ENCODE results near the gene ARHGAP22.

DNA sequence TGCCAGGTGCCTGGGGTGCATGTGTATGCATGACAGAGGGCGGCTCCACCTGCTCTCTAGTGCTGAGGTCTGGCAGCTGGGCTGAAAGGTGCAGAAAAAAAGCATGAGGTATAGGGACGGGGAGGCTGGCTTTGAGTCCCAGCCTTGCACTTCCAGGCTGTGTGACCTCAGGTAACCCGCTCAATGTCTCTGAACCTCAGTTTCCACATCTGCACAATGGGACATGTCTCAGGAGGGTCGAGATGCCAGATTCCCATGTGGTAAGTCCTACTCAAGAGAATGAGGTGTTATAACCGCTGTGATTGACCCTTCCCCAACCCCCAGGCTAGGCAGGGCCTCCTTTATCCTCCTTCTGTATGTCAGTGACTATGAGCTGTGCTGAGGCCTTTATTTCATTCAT is 48.8 kb downstream of the ARHGAP22 start:
- no peak for TF ChIP-seq EZH2 (IDR thresholded peaks at IDR 0.05)
- no peak for TF ChIP-seq CTCF (IDR thresholded peaks at IDR 0.05 in 2 of 3, conservative IDR thresholded peaks at IDR 0.05 in 1 of 3; ENCODE audit: borderline replicate concordance in 1 of 3, insufficient read depth in 1 of 3, low read depth in 2 of 3, low read length in 2 of 3)
- TF ChIP-seq POLR2AphosphoS5 (IDR thresholded peaks at IDR 0.05; ENCODE audit: low read depth, low read length): no peak
- TF ChIP-seq YY1 (IDR thresholded peaks at IDR 0.05; ENCODE audit: extremely low read depth, insufficient replicate concordance, low read depth, low read length): no peak
- TF ChIP-seq, protein P1, sequence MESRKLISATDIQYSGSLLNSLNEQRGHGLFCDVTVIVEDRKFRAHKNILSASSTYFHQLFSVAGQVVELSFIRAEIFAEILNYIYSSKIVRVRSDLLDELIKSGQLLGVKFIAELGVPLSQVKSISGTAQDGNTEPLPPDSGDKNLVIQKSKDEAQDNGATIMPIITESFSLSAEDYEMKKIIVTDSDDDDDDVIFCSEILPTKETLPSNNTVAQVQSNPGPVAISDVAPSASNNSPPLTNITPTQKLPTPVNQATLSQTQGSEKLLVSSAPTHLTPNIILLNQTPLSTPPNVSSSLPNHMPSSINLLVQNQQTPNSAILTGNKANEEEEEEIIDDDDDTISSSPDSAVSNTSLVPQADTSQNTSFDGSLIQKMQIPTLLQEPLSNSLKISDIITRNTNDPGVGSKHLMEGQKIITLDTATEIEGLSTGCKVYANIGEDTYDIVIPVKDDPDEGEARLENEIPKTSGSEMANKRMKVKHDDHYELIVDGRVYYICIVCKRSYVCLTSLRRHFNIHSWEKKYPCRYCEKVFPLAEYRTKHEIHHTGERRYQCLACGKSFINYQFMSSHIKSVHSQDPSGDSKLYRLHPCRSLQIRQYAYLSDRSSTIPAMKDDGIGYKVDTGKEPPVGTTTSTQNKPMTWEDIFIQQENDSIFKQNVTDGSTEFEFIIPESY (IDR thresholded peaks at IDR 0.05; ENCODE audit: extremely low read depth, insufficient replicate concordance, low read length): no peak
- no peak for TF ChIP-seq ATF3 (IDR thresholded peaks at IDR 0.05)
- no peak for TF ChIP-seq ZNF274 (IDR thresholded peaks at IDR 0.05; ENCODE audit: low read depth, low read length)
- no peak for TF ChIP-seq POLR2A (IDR thresholded peaks at IDR 0.05; ENCODE audit: borderline replicate concordance, extremely low read depth, insufficient read depth, insufficient read length)
- TF ChIP-seq CBX3 (IDR thresholded peaks at IDR 0.05; ENCODE audit: low read depth): no peak
- no peak for TF ChIP-seq SIN3A (IDR thresholded peaks at IDR 0.05; ENCODE audit: low read depth)
- TF ChIP-seq MAX (IDR thresholded peaks at IDR 0.05): no peak

Measured in HCT116 (cell line).